Esophagus muscularis mucosa (tissue), 4 donors: ENCODE measurements around the gene TCF23. TPM values are rescaled to one million over a fixed set of nuclear protein-coding genes. Genes with fewer than 3 reads are reported as not detected.

Experiments
- DNase-seq: peaks from one replicate; pipeline ENCODE4 v3.0.0-alpha.2; 2017; ENCODE audit errors: extremely low spot score
- H3K27ac ChIP-seq, 4 donors: fragments of 200-600 bp; sonication (generic); replicated peaks in 1 of 4; 1 replicate in 3 of 4; 2 replicates in 1 of 4; pipeline ENCODE4 v1.5.1; 2016 to 2019; ENCODE audit warnings: mild to moderate bottlenecking in 1 of 4
- H3K27me3 ChIP-seq, 4 donors: fragments of 200-600 bp; sonication (generic); one replicate each; pipeline versions ENCODE4 v1.5.1 to v1.6.0; 2016 to 2019
- H3K36me3 ChIP-seq, 4 donors: fragments of 200-600 bp; sonication (generic); one replicate each; pipeline ENCODE4 v1.5.1; 2016 to 2019
- H3K4me1 ChIP-seq, 4 donors: fragments of 200-600 bp; sonication (generic); one replicate each; pipeline ENCODE4 v1.5.1; 2016 to 2019
- H3K4me3 ChIP-seq, 4 donors: fragments of 200-600 bp; sonication (generic); 1 replicate in 2 of 4; 2 replicates in 2 of 4; pipeline ENCODE4 v1.5.1; 2016 to 2019; ENCODE audit warnings: mild to moderate bottlenecking in 4 of 4, moderate library complexity in 1 of 4
- H3K9me3 ChIP-seq, 4 donors: fragments of 200-600 bp; sonication (generic); 1 replicate in 3 of 4; 2 replicates in 1 of 4; pipeline ENCODE4 v1.5.1; 2016 to 2019
- EP300 ChIP-seq: sonication (generic); formaldehyde crosslinking; IDR thresholded peaks from one replicate; pipeline ENCODE4 v1.6.1; 2017; ENCODE audit warnings: antibody characterized with exemption
- POLR2A ChIP-seq: fragments of 450-650 bp; IDR thresholded peaks from one replicate; pipeline ENCODE4 v1.6.1; 2017; ENCODE audit warnings: antibody characterized with exemption, moderate library complexity, mild to moderate bottlenecking, low read depth
- POLR2AphosphoS5 ChIP-seq, 2 donors: sonication (generic); formaldehyde crosslinking; IDR thresholded peaks; one replicate each; pipeline ENCODE4 v1.6.1; 2017; ENCODE audit warnings: antibody characterized with exemption in 2 of 2
- WGBS: methylation state at CpG from one replicate; pipeline ENCODE4 v1.1.5; 2018; 5-methylcytosine and 5-hydroxymethylcytosine counted together
- intact Hi-C: fragments of 100-400 bp; cut with DNase I; formaldehyde crosslinking; loops from one replicate; pipeline ENCODE4 v1.15.1; 2023
- total RNA-seq, 4 donors: library from RNA; depleted of rRNA; stranded (reverse); fragments of >200 nt; gene quantifications; one replicate each; pipeline versions ENCODE4 v1.1.0 to v1.2.1, GENCODE V29; 2016
- TF ChIP-seq, protein P1 (sequence below), 3 experiments: fragments of 200-600 bp in 2 of 3; fragments of 450-650 bp in 1 of 3; sonication (generic) in 2 of 3; IDR thresholded peaks; one replicate each; pipeline ENCODE4 v1.5.1; 2017 to 2019; ENCODE audit warnings: antibody characterized with exemption in 3 of 3, mild to moderate bottlenecking in 2 of 3, moderate library complexity in 1 of 3

TCF23 gene
- total RNA-seq, 4 donors from 2014 or later: not detected

DNA sequence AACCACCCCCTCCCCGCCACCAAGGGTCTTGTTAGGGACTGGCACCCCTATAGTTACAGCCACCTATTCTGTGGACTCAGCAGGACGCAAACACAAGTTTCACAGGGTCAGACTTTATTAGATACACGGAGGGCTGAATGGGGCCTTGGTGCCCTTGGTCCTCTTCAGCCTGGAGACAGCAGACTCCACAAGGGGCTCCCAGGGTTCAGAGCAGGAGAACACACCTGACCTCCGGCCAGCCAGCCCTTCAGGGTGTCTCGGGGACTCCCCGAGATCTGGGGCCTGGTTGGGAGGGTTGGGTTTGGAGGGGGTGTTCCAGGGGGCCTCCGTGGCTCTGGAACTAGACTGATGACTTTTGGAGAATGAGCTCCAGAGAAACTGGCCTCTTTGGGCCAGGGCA is 12.1 kb upstream of the TCF23 start:
- peaks cover 9 to 12% (median 10%) of the 10 kb centered on the region in 4 donors for H3K36me3 ChIP-seq
- 94% methylated on average over 3 of the region's 7 CpGs for WGBS
- H3K4me1 ChIP-seq: peaks cover 9 to 23% (median 18%) of the 10 kb centered on the region in 4 donors
- intact Hi-C loops: no loop called here
- H3K9me3 ChIP-seq: no peaks in the 10 kb centered on the region
- peaks cover 0 to 3% (median 0%) of the 10 kb centered on the region in 4 donors for H3K27me3 ChIP-seq
- no peak overlapping the region for H3K4me3 ChIP-seq
- no peak for DNase-seq
- no peak overlapping the region for H3K27ac ChIP-seq
- TF ChIP-seq, protein P1, sequence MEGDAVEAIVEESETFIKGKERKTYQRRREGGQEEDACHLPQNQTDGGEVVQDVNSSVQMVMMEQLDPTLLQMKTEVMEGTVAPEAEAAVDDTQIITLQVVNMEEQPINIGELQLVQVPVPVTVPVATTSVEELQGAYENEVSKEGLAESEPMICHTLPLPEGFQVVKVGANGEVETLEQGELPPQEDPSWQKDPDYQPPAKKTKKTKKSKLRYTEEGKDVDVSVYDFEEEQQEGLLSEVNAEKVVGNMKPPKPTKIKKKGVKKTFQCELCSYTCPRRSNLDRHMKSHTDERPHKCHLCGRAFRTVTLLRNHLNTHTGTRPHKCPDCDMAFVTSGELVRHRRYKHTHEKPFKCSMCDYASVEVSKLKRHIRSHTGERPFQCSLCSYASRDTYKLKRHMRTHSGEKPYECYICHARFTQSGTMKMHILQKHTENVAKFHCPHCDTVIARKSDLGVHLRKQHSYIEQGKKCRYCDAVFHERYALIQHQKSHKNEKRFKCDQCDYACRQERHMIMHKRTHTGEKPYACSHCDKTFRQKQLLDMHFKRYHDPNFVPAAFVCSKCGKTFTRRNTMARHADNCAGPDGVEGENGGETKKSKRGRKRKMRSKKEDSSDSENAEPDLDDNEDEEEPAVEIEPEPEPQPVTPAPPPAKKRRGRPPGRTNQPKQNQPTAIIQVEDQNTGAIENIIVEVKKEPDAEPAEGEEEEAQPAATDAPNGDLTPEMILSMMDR (IDR thresholded peaks at IDR 0.05): no peak
- TF ChIP-seq POLR2AphosphoS5 (IDR thresholded peaks at IDR 0.05): no peak
- TF ChIP-seq POLR2A: no peak
- TF ChIP-seq EP300: no peak

DNA sequence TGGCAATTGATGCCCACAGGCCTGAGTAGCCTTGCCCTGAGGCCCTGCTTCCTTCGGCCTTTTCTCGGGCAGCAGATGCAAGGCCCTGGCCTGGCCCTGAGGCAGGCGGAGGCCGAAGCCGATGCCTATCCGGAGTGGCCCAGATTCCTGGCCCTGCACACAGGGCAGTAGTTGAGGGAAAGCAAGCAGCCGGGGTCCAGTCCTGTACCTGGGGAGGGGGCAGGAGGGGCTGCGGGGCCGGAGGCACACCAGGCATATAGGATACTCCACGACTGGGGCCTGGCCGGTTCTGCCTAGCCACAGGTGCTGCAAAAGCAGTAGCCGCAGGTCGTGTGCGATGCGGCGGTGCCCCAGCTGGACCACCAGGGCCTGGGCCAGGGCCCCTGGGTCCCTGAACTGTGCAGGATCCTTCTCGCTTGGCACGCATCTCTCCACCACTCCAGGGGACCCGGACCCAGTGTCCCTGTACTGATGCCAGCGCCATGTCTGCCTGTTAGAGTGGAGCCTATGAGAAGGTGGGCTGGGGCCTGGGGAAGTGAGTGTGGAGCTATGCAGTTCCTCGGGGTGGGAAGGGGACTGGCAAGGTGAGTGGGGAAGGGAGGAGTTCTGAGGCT is 11.4 kb upstream of the TCF23 start:
- Histone ChIP-seq H3K4me1 (peaks cover 9 to 17% (median 16%) of the 10 kb centered on the region in 4 donors), H3K9me3 (no peaks in the 10 kb centered on the region), H3K27me3 (peaks cover 0 to 3% (median 0%) of the 10 kb centered on the region in 4 donors), H3K27ac (no peak overlapping the region), H3K4me3 (no peak overlapping the region), H3K36me3 (peaks cover 2 to 5% (median 3%) of the 10 kb centered on the region in 4 donors)
- no peak for DNase-seq
- TF ChIP-seq EP300 (no peak), POLR2AphosphoS5 (IDR thresholded peaks at IDR 0.05) (no peak), POLR2A (no peak)
- TF ChIP-seq, protein P1 (IDR thresholded peaks at IDR 0.05): no peak
- intact Hi-C loops: no loop called here
- WGBS: 89% methylated on average over 5 of the region's 21 CpGs

DNA sequence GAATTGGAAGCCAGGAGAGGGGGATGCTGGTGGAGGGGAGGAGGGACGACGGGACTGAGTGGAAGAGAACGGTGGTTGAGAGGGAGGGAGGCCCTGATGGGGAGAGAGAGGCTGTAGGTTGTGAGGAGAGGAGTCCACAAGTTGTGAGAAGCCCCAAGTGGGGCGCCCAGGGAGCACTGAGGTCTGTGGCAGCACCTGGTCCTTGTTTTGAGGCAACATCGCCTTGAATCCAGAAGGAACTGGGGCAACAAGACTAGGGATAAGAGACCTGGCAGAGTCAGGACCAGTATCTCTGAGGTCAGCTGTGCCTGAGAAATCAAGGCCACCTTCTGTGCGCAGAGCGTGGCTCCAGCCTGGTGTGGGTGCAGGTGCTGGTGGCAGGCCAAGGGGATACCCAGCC is 10.7 kb upstream of the TCF23 start:
- TF ChIP-seq, protein P1 (IDR thresholded peaks at IDR 0.05): no peak
- no peak for TF ChIP-seq POLR2AphosphoS5 (IDR thresholded peaks at IDR 0.05)
- no peak for TF ChIP-seq EP300
- TF ChIP-seq POLR2A: no peak
- H3K36me3 ChIP-seq: no peaks in the 10 kb centered on the region
- H3K9me3 ChIP-seq: no peaks in the 10 kb centered on the region
- H3K27ac ChIP-seq: no peak overlapping the region
- H3K27me3 ChIP-seq: peaks cover 0 to 3% (median 0%) of the 10 kb centered on the region in 4 donors
- peaks cover 6 to 10% (median 9%) of the 10 kb centered on the region in 4 donors for H3K4me1 ChIP-seq
- intact Hi-C loops: no loop called here
- no peak overlapping the region for H3K4me3 ChIP-seq
- 79% methylated on average over 7 of the region's 7 CpGs for WGBS
- DNase-seq: no peak

DNA sequence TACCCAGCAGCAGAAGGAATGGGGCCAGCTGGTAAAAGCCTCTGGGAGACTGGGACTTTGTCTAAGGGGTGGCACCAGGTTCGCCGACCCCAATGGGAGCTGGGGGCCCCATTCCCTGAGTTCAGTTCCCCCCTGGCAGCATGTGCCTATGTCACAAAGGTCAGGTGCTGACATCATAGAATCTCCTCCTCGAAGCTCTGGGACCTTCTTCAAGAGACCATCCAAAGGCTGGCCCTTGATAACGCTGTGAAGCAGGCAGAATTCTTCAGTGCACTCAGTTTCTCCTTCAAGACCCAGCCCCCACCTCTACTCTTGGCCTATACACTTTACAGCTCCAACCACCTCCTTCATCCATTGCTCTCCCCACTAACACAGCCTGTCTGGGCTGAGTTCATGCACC is 9.5 kb upstream of the TCF23 start, which contains the start of gene PRR30:
Gene PRR30, minus strand, starts transcription at position 101 of the 400 bp plus-strand sequence. CDS start 1,081 bp downstream, outside the sequence.
- H3K4me3 ChIP-seq: no peak within 1 kb of the TSS
- no peaks in the 10 kb centered on the region for H3K4me1 ChIP-seq
- TF ChIP-seq, protein P1 (IDR thresholded peaks at IDR 0.05): no peak
- no peak for TF ChIP-seq POLR2A
- no peak for TF ChIP-seq POLR2AphosphoS5 (IDR thresholded peaks at IDR 0.05)
- TF ChIP-seq EP300: no peak
- H3K36me3 ChIP-seq: no peaks in the 10 kb centered on the region
- intact Hi-C loops: no loop called here
- DNase-seq: no peak
- no peak within 1 kb of the TSS for H3K27ac ChIP-seq
- peaks cover 0 to 3% (median 0%) of the 10 kb centered on the region in 4 donors for H3K27me3 ChIP-seq
- 91% methylated on average over 4 of the region's 4 CpGs for WGBS
- H3K9me3 ChIP-seq: no peaks in the 10 kb centered on the region
